Psoas muscle (tissue), 8 donors: ENCODE measurements around the gene IRAK3. TPM values are rescaled to one million over a fixed set of nuclear protein-coding genes. Genes with fewer than 3 reads are reported as not detected.

Experiments used
- ATAC-seq, 4 donors: fragments of 200-7000 bp; cut with Tn5 transposase; one replicate each; pipeline ENCODE4 v1.9.1; 2020; ENCODE audit warnings: moderate library complexity in 3 of 4, mild to moderate bottlenecking in 2 of 4
- DNase-seq, 2 donors: peaks; one replicate each; pipeline ENCODE4 v3.0.0-alpha.2; 2020
- H3K27ac ChIP-seq: fragments of 200-600 bp; one replicate; pipeline ENCODE4 v1.8.0; 2022
- H3K27me3 ChIP-seq, 3 donors: fragments of 200-600 bp in 1 of 3; one replicate each; pipeline versions ENCODE4 v1.6.1 to v1.8.0; 2013 to 2022; ENCODE audit warnings: low read length in 2 of 3, mild to moderate bottlenecking in 2 of 3, moderate library complexity in 1 of 3; ENCODE audit not compliant: insufficient read depth in 3 of 3
- H3K36me3 ChIP-seq, 2 donors: fragments of 200-600 bp in 1 of 2; one replicate each; pipeline versions ENCODE4 v1.6.1 to v1.8.0; 2013 to 2022; ENCODE audit warnings: low read depth in 1 of 2, mild to moderate bottlenecking in 1 of 2, moderate library complexity in 1 of 2; ENCODE audit not compliant: insufficient read depth in 1 of 2
- H3K4me1 ChIP-seq: fragments of 200-600 bp; one replicate; pipeline ENCODE4 v1.8.0; 2022
- H3K4me3 ChIP-seq: fragments of 200-600 bp; one replicate; pipeline ENCODE4 v1.8.0; 2022; ENCODE audit warnings: mild to moderate bottlenecking
- H3K9me3 ChIP-seq: fragments of 200-600 bp; one replicate; pipeline ENCODE4 v1.8.0; 2022
- WGBS, 3 donors: extraction: QIAGEN DNeasy Blood & Tissue Kit; methylation state at CpG; one replicate each; pipeline versions ENCODE4 v1.1.6 to v1.1.7; 2013; 5-methylcytosine and 5-hydroxymethylcytosine counted together
- intact Hi-C, 2 donors: fragments of 100-400 bp; cut with DNase I; formaldehyde crosslinking; loops; one replicate each; pipeline versions ENCODE4 v1.11.0 to v1.14.2; 2022
- polyA plus RNA-seq, 3 donors: library from polyadenylated mRNA; stranded (reverse); fragments of 200-250 nt; gene quantifications; one replicate each; pipeline ENCODE4 v1.2.3, GENCODE V29; 2013
- total RNA-seq, 4 donors: library from RNA; stranded (reverse); fragmentation: NEBNext Ultra II Directional in 2 of 4; extraction: Animal tissue kit (Norgen Biotek cat#: 25700) in 2 of 4; gene quantifications; one replicate each; pipeline versions ENCODE4 v1.2.1 to v1.2.4, GENCODE V29; 2021 to 2023
- TF ChIP-seq, protein P1 (sequence below): fragments of 200-600 bp; IDR thresholded peaks from one replicate; pipeline ENCODE4 v1.8.0; 2022; ENCODE audit warnings: antibody characterized with exemption
- donor health status: healthy with polysubstance abuse.
- donor health status: DM: no; HTN: no; CAD: no; lungs with moderate emphysema.
- donor health status: Bipolar disorder and iron deficiency.
- donor health status: healthy.
- donor health status: DM: yes; HTN: yes; CAD: no.
- donor health status: DM: no; HTN: no; CAD: no.
- donor health status: DM: no; HTN: no; CAD: no.
- donor health status: DM: yes; HTN: yes; CAD: no.

The IRAK3 gene
- total and polyA plus RNA-seq, 7 donors, result 0.97 to 4.0 (median 2.2) TPM

DNA sequence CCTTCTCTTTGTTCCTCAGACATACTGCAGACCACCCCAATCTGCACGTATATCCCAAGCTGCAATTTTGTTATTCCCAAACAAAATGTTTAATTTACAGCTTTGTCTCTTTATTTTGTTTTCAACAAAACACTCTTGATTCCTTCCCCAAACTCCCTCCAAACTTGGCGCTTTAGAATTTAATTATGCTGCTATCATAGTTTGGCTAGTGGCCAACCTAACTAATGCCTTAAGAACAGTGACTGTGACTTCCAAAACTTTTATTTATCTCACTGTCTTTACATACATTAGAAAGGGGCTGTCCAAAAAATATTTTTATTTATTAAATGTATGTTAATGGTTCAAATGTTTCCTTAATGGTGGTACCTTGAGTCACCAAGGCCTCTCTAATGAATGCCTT, 26.3 kb upstream of the IRAK3 start:
- Histone ChIP-seq H3K27me3 (no peaks in the 10 kb centered on the region), H3K27ac (no peak overlapping the region), H3K9me3 (no peaks in the 10 kb centered on the region), H3K36me3 (peaks cover 0 to 24% of the 10 kb centered on the region in 2 donors), H3K4me3 (no peak overlapping the region), H3K4me1 (peaks cover 2% of the 10 kb centered on the region)
- DNase-seq (no peak), ATAC-seq (no peak)
- TF ChIP-seq, protein P1, sequence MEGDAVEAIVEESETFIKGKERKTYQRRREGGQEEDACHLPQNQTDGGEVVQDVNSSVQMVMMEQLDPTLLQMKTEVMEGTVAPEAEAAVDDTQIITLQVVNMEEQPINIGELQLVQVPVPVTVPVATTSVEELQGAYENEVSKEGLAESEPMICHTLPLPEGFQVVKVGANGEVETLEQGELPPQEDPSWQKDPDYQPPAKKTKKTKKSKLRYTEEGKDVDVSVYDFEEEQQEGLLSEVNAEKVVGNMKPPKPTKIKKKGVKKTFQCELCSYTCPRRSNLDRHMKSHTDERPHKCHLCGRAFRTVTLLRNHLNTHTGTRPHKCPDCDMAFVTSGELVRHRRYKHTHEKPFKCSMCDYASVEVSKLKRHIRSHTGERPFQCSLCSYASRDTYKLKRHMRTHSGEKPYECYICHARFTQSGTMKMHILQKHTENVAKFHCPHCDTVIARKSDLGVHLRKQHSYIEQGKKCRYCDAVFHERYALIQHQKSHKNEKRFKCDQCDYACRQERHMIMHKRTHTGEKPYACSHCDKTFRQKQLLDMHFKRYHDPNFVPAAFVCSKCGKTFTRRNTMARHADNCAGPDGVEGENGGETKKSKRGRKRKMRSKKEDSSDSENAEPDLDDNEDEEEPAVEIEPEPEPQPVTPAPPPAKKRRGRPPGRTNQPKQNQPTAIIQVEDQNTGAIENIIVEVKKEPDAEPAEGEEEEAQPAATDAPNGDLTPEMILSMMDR, result no peak
- intact Hi-C loops, result no loop called here
- WGBS, 3 donors, result 75 to 82% (median 82%) methylated on average over 2 of the region's 2 CpGs

DNA sequence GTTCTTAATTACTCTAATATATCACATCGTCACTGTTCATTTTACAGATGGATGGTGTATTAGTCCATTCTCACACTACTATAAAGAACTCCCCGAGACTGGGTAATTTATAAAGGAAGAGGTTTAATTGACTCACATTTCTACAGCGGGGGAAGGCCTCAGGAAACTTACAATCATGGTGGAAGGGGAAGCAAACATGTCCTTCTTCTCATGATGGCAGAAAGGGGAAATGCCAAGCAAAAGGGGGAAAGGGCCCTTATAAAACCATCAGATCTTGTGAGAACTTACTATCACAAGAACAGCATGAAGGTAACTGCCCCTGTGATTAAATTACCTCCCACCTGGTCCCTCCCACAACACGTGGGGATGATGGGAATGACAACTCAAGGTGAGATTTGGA, 25.7 kb upstream of the IRAK3 start:
- ATAC-seq, result no peak
- TF ChIP-seq, protein P1, result no peak
- intact Hi-C loops, result no loop called here
- Histone ChIP-seq H3K4me1 (peaks cover 7% of the 10 kb centered on the region), H3K27me3 (no peaks in the 10 kb centered on the region), H3K4me3 (no peak overlapping the region), H3K36me3 (peaks cover 0 to 24% of the 10 kb centered on the region in 2 donors), H3K27ac (no peak overlapping the region), H3K9me3 (no peaks in the 10 kb centered on the region)
- WGBS, 3 donors, result 63 to 74% (median 71%) methylated on average over 4 of the region's 4 CpGs
- DNase-seq, result no peak

DNA sequence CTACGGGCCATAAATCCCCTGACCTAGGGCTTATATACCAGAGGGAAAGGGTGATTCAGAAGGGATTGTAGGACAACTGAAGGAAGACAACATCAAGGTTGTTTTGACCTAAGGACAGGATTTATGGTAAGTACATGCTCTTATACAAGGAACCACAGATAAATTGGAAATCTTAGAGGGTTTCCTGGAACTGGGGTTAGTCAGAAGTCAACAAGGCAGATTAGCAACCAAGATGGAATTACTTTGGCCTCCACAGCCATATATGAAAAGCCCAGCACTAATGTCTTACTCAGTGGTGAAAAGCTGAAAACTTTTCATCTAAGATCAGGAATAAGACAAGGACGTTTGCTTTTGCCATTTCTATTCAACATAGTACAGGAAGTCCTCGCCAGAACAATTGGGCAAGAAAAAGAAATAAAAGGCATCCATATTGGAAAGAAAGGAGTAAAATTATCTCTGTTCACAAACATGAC, 24.6 kb upstream of the IRAK3 start:
- DNase-seq (no peak), ATAC-seq (no peak)
- 86 to 89% (median 88%) methylated on average over 3 of the region's 3 CpGs for WGBS, 3 donors
- Histone ChIP-seq H3K27ac (no peak overlapping the region), H3K36me3 (peaks cover 0 to 24% of the 10 kb centered on the region in 2 donors), H3K4me1 (peaks cover 13% of the 10 kb centered on the region), H3K27me3 (no peaks in the 10 kb centered on the region), H3K9me3 (no peaks in the 10 kb centered on the region), H3K4me3 (no peak overlapping the region)
- intact Hi-C loops, result no loop called here
- TF ChIP-seq, protein P1, result no peak

DNA sequence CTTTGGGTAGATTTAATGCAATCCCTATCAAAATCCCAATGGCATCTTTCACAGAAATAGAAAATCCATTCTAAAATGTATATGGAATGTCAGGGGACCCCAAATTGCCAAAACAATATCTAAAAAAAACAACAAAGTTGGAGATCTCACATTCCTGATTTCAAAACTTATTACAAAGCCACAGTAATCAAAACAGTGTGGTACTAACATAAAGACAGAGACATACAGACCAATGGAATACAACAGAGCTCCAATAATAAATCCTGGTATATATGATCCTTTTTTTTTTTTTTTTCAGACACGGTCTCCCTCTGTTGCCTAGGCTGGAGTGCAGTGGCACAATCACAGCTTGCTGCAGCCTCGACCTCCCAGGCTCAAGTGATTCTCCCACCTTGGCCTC, 23.9 kb upstream of the IRAK3 start:
- intact Hi-C loops, result loop anchor here in 1 of 2 donors (5.0 kb wide), 1 partner anchor 1102 kb away; the partner anchor contains the start of gene CAND1
- Histone ChIP-seq H3K27me3 (no peaks in the 10 kb centered on the region), H3K9me3 (no peaks in the 10 kb centered on the region), H3K4me3 (no peak overlapping the region), H3K27ac (no peak overlapping the region), H3K36me3 (peaks cover 0 to 18% of the 10 kb centered on the region in 2 donors), H3K4me1 (peaks cover 13% of the 10 kb centered on the region)
- TF ChIP-seq, protein P1, result no peak
- DNase-seq, result no peak
- WGBS, 3 donors, result 94 to 100% (median 98%) methylated on average over 2 of the region's 2 CpGs
- ATAC-seq, result no peak

DNA sequence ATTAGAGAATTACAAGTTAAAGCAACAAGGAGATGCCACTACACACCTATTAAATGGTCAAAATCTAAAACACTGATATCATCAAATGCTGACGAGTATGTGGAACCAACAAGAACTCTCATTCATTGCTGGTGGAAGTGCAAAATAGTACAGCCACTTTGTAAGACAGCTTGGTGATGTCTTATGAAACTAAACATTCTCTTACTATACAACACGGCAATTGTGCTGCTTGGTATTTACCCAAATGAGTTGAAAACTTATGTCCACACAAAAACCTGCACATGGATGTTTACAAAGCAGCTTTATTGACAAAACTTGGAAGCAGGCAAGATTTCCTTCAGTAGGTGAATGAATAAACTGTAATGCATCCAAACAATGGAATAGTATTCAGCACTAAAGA, 22.5 kb upstream of the IRAK3 start:
- intact Hi-C loops, result loop anchor here in 1 of 2 donors (5.0 kb wide), 1 partner anchor 1101 kb away; the partner anchor contains the start of gene CAND1
- DNase-seq (no peak), ATAC-seq (no peak)
- TF ChIP-seq, protein P1, result no peak
- Histone ChIP-seq H3K36me3 (peaks cover 0 to 9% of the 10 kb centered on the region in 2 donors), H3K4me1 (peaks cover 13% of the 10 kb centered on the region), H3K27me3 (no peaks in the 10 kb centered on the region), H3K4me3 (no peak overlapping the region), H3K27ac (no peak overlapping the region), H3K9me3 (no peaks in the 10 kb centered on the region)
- WGBS, 3 donors, result 90 to 98% (median 95%) methylated on average over 2 of the region's 2 CpGs
